ENCODE results near the gene ISM1.

ISM1 gene

GRCh38 chr20:13349235-13349604 is 128.1 kb downstream of the ISM1 start:
- no peak overlapping the region for H3K4me3 ChIP-seq (ENCODE audit: low read depth, low read length)
- no peaks in the 10 kb centered on the region for H3K27me3 ChIP-seq (ENCODE audit: insufficient read depth, low read depth, severe bottlenecking)
- H3K9me3 ChIP-seq (ENCODE audit: severe bottlenecking) = no peaks in the 10 kb centered on the region
- H3K27ac ChIP-seq = no peak overlapping the region
- no peaks in the 10 kb centered on the region for H3K36me3 ChIP-seq
- TF ChIP-seq CTCF (IDR thresholded peaks at IDR 0.05; ENCODE audit: low read depth, low read length) = no peak
- no peak for DNase-seq
